Duodenal mucosa (tissue), 2 donors: ENCODE results near the gene LHX4.

ENCODE experiments used
- H3K27ac ChIP-seq: one replicate; pipeline ENCODE4 v1.7.0; 2013; ENCODE audit warnings: low read depth, low read length
- H3K27me3 ChIP-seq, 2 donors: one replicate each; pipeline ENCODE4 v1.7.0; 2013; ENCODE audit warnings: low read length in 2 of 2, control low read depth in 1 of 2; ENCODE audit not compliant: insufficient read depth in 2 of 2, control insufficient read depth in 1 of 2
- H3K36me3 ChIP-seq, 2 donors: one replicate each; pipeline ENCODE4 v1.7.0; 2013; ENCODE audit warnings: low read length in 2 of 2, control low read depth in 1 of 2; ENCODE audit not compliant: insufficient read depth in 2 of 2, control insufficient read depth in 1 of 2
- H3K4me1 ChIP-seq, 2 donors: one replicate each; pipeline ENCODE4 v1.7.0; 2013; ENCODE audit warnings: low read length in 2 of 2, control low read depth in 1 of 2; ENCODE audit not compliant: insufficient read depth in 2 of 2, control insufficient read depth in 1 of 2
- H3K4me3 ChIP-seq, 2 donors: one replicate each; pipeline ENCODE4 v1.7.0; 2013; ENCODE audit warnings: low read length in 2 of 2, low read depth in 1 of 2
- H3K9ac ChIP-seq, 2 donors: one replicate each; pipeline ENCODE4 v1.7.0; 2013; ENCODE audit warnings: low read length in 2 of 2, low read depth in 1 of 2
- H3K9me3 ChIP-seq, 2 donors: one replicate each; pipeline ENCODE4 v1.7.0; 2013; ENCODE audit warnings: low read length in 2 of 2, control low read depth in 1 of 2; ENCODE audit not compliant: control insufficient read depth in 1 of 2

LHX4 gene

DNA sequence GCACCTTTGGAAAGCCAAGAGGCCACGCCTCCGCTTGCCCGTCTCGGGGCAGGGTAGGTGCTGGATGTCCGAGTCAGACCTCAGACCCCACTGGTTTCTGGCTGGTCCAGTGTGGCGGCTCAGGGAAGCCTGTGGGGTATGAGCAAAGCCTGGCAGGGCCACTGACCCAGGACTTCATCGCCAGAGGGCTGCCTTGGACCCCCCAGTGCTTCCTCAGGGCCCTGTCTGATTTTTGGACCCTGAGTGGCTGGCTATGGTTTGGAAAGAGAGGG is 20.4 kb downstream of the LHX4 start:
- no peak overlapping the region for H3K27ac ChIP-seq
- no peak overlapping the region for H3K9ac ChIP-seq
- H3K36me3 ChIP-seq, result no peaks in the 10 kb centered on the region
- no peaks in the 10 kb centered on the region for H3K4me1 ChIP-seq
- H3K27me3 ChIP-seq, result peaks cover 0 to 4% of the 10 kb centered on the region in 2 donors
- H3K9me3 ChIP-seq, result no peaks in the 10 kb centered on the region
- H3K4me3 ChIP-seq, result no peak overlapping the region

DNA sequence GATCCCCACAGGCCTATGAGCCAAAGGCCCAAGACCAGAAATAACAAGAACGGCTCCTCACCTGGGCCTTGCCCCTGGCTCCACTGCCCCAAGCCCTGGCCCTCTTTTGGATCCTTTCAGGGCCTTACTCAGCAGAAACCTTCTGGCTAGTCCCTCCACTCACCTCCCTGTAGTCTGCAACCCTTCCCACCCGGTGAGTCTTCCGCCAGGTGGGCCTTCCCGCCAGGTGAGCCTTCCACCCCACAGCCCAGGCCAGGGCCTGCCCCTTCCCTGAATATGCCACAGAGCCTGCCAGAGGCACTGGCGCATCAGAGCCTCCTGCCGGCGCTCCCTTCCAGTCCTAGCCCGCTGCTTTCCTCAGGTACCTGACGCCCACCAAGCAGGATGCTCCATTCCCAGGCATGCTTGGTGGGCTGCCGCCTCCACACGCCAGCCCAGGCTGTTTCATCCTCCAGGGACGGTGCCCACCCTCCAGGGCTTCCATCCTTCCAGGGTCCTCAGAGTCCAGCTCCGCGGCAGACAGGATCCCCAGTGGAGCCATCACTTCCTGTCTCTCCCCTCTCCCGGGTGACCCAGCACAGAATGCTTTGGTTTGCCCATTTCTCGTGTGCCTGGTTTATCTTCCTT is 20.9 kb downstream of the LHX4 start:
- Histone ChIP-seq H3K9me3 (no peaks in the 10 kb centered on the region), H3K4me3 (no peak overlapping the region), H3K36me3 (no peaks in the 10 kb centered on the region), H3K4me1 (no peaks in the 10 kb centered on the region), H3K27ac (no peak overlapping the region), H3K9ac (no peak overlapping the region), H3K27me3 (peaks cover 0 to 4% of the 10 kb centered on the region in 2 donors)

DNA sequence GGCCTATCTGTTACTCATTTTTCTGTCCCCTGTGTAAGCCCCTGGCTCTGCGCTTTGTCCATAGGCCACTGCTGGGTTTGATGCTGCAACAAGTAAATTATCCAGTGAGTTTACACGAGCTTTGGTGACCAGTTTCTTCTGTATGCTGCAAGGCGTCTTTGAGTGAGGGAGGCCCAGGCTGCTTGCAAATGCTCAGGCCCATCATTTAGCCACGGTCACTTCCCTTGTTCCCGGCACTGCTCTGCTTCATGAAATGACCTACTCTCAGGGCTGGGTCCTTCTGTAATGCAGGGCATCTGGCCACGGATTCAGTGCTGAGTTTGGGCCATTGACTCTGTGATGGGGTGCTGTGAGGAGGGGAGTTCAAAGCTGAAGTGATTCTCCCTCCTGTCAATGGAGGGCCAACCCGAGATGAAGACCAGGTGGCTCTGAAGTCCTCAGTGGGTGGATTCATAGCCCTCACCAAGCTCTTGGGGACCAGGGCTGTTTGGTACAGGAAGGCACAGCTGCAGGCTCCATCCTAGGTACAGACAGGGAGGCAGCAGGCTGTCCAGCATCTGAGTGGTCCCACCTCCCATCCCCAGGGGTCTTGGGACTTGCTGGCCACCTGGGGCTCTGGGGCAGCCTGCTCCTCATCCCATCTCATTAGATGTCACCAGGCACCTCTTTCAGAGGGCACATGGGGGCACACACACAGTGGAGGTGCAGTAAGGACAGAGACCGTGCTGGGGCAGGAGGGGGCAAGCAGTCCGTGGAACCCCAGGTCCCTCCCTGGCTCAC is 21.7 kb downstream of the LHX4 start:
- no peaks in the 10 kb centered on the region for H3K9me3 ChIP-seq

DNA sequence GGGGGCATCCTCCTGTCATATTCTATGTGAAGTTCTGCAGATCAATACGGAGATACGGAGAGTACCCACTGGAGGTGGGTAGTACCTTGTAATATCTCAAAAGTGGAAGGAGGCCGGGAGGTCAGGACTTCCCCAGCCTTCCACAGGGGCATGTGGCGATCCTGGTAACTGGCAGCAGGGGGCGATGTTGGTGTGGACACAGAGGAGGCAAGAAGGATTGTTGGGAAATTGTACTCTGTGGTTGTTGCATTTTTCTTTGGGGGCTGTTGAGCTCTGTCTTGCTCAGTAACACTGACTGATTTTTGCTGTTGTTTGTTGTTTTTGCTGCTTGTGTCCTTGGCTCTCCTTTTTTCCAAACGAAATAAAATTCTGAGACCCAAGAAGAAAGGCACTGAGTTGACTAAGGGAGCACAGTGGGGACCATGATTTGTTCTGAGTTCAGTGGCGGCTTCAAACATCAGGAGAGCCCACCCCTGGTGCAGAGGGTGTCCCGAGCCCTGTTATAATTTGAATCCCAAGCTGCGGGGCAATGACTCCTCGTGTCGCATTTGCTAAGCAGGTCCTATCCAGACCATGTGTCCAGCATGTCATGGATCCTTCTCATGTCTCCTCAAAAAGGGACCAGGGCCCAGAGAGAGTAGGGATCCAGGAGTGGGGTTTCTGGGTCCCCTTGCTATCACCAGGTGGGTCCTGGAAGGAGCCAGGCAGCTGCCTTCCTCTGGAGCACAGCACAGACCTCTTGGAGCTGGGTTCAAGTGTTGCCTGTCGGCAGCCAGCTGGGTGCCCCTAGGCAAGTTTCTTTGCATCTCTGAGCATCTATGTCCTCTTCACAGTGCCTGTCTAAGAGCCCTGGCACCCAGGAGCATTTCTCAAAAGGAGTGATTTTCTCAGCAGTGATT is 22.8 kb downstream of the LHX4 start:
- H3K9me3 ChIP-seq, result no peaks in the 10 kb centered on the region
- H3K27ac ChIP-seq, result no peak overlapping the region
- H3K36me3 ChIP-seq, result no peaks in the 10 kb centered on the region
- no peak overlapping the region for H3K4me3 ChIP-seq
- H3K9ac ChIP-seq, result no peak overlapping the region
- peaks cover 0 to 13% of the 10 kb centered on the region in 2 donors for H3K27me3 ChIP-seq
- no peaks in the 10 kb centered on the region for H3K4me1 ChIP-seq

More for the DNA sequence above, 21.7 kb downstream of the LHX4 start:
- H3K27me3 ChIP-seq, result peaks cover 0 to 10% of the 10 kb centered on the region in 2 donors
- no peak overlapping the region for H3K4me3 ChIP-seq
- H3K9ac ChIP-seq, result no peak overlapping the region
- H3K36me3 ChIP-seq, result no peaks in the 10 kb centered on the region
- no peaks in the 10 kb centered on the region for H3K4me1 ChIP-seq
- H3K27ac ChIP-seq, result no peak overlapping the region

DNA sequence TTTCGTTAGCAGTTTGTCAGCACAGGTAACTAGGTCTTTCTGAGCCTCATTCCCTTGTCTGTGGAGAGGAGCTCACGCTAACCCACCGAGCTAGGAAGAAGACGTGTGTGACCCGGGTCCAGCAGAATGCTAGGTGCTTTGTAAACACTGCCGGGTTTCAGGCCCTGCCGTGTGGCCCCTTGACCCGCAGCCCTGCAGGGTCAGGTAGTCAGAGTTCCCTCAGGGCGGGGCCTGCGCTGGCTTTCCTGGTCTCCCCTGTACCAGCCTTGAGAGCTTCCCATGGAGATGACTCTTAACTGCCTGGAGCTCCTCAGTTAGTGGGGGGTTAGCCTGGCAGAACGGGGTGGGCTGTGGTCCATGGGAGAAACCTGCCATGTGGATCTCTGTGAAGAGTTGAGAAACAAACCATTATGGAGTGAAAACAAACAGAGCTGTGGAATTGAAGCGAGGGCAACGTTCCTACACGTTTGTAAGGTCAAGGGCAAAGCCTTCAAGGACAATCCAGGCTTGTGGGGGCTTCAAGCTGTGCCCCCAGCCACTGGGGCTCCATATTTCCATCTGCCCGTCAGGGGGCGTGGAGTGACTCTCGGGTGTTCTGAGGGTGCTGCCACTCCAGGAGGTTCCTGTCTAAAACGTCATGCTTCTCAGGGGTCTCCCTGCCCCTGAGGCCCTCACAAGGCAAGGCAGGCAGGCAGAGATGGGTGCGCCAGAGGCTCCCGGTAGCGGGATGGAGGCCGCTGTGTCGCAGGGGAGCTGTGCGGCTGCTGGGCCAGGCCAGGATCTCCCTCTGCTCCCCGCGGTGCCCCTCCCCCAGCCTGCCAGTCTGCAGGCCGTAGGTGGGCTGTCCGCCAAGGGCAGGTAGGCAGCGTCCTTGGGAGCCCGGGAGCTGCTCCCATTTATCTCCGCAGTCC is 23.8 kb downstream of the LHX4 start:
- no peak overlapping the region for H3K9ac ChIP-seq
- no peak overlapping the region for H3K27ac ChIP-seq
- no peaks in the 10 kb centered on the region for H3K9me3 ChIP-seq
- no peaks in the 10 kb centered on the region for H3K4me1 ChIP-seq
- H3K4me3 ChIP-seq, result no peak overlapping the region
- no peaks in the 10 kb centered on the region for H3K36me3 ChIP-seq
- H3K27me3 ChIP-seq, result peaks cover 1 to 18% of the 10 kb centered on the region in 2 donors

DNA sequence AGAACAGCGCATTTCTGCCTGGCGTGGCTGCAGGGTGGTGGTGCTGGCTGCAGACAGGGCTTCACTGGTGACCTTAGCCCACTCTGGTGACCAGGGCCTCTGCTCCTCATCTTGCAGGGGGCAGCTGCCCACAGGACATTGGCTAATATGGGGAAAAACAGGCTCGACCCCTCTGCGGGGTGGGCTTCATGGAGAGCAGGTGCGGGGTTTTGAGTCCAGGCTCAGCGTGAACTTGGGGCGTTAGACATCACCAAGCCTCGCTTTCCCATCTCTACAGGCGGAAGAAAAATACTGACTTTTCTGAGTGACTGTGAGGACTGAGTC is 24.4 kb downstream of the LHX4 start:
- Histone ChIP-seq H3K36me3 (no peaks in the 10 kb centered on the region), H3K27me3 (peaks cover 7 to 25% of the 10 kb centered on the region in 2 donors), H3K27ac (no peak overlapping the region), H3K4me3 (no peak overlapping the region), H3K4me1 (no peaks in the 10 kb centered on the region), H3K9ac (no peak overlapping the region), H3K9me3 (no peaks in the 10 kb centered on the region)

DNA sequence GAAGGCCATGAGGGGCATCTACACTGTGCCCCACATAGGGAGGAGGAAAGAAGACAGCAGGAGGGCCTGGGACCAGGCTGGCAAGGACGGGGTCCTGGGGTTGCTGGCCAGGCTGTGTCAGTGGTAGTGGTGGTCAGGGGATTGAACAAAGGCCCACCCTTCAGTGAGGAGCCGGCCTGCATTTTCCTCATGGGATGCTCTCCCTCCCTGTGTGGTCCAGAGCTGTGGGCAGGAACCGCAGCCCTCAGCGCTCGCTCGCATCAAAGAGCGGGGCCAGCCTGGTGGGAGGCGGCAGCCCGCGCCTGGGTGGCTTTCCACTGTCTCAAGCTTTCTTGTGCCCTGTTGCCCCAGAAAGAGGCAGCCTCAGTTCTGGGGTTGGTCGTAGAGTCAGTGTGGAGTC is 24.8 kb downstream of the LHX4 start:
- Histone ChIP-seq H3K4me1 (no peaks in the 10 kb centered on the region), H3K9me3 (no peaks in the 10 kb centered on the region), H3K27me3 (peaks cover 7 to 28% of the 10 kb centered on the region in 2 donors), H3K4me3 (no peak overlapping the region), H3K27ac (no peak overlapping the region), H3K9ac (no peak overlapping the region), H3K36me3 (no peaks in the 10 kb centered on the region)

DNA sequence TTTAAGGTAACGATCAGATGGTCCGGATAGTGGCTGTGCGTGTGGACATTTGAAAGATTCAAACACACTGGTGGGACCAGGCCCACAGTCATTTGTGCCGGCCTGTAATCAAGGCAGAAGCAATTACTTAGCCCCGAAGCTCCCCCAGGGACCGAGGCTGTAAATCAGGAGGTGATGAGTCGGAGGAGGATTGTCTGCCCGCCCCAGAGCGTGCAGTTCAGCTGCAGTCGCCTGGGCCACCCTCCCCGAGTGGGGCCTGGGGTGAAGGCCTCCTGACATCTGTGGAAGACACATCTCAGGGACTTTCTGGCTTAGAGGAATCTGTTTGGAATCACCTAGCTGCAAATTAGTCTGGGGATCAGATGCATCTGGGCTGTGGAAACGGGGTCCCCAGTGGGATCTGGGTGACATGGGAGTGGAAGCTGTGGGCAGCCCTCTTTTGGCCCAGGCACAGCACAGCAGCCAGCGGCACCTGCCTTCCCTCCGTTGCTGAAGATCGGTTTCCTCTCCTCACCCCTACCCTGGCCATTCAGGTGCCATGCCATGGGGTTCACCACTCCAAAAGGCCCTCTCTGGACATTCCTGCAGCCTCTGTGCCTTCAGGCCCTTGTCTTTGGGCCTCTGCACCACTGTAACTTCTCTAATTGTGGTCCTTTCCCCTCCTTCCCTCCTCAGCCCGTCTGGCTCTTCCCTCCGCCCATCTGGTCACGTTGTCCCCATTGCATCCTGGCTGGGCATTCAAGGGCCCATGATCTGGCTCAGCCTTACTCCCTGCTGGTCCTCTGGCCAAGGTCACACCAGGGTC is 25.7 kb downstream of the LHX4 start:
- no peaks in the 10 kb centered on the region for H3K4me1 ChIP-seq
- no peak overlapping the region for H3K4me3 ChIP-seq
- no peak overlapping the region for H3K9ac ChIP-seq
- no peaks in the 10 kb centered on the region for H3K36me3 ChIP-seq
- no peaks in the 10 kb centered on the region for H3K9me3 ChIP-seq
- H3K27me3 ChIP-seq, result peaks cover 7 to 36% of the 10 kb centered on the region in 2 donors
- H3K27ac ChIP-seq, result no peak overlapping the region

DNA sequence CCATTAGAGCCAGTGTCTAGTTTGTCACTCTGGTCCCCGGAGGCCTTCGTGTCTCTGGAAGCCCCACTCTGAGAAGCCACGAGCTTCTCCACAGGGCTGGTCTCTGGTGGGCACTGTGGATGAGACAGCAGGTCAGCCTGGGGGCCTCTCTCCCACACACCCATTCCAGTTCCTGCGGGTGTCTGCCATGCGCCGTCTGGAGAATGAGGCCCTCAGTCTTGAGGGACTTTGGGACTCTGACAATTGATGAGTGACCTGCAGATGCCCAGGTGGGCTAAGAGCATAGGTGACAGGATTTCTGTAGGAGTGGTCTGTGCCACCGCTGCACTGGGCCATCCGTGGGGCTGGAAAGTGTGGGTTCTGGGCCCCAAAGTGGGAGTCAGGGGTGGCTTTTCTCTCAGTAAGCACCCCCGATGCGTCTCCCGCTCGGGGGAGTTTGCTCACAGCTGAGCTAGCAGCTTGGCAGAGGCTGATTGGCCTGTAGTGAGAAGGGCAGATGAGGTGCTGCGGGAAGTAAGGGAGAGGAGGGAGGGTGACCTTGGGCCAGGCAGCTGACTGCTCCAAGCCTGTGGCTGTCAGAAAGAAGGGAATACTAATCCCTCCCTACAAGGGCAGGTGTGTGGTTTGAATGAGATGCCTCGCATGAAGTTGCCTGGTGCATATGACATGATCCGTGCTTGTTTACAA is 26.4 kb downstream of the LHX4 start:
- no peak overlapping the region for H3K27ac ChIP-seq
- H3K27me3 ChIP-seq, result peaks cover 7 to 39% of the 10 kb centered on the region in 2 donors
- H3K36me3 ChIP-seq, result no peaks in the 10 kb centered on the region
- no peaks in the 10 kb centered on the region for H3K9me3 ChIP-seq
- H3K4me1 ChIP-seq, result no peaks in the 10 kb centered on the region
- H3K9ac ChIP-seq, result no peak overlapping the region
- H3K4me3 ChIP-seq, result no peak overlapping the region
